GM21825 (cell line): ENCODE measurements around the gene CD38.
"Not testable (repeated sequence)": the region's sequence is repeated elsewhere in the genome, so short reads cannot be mapped to it uniquely, and the experiment has no call there.

Experiments used
- ATAC-seq: cut with Tn5 transposase; IDR thresholded peaks from one replicate; pipeline ENCODE4 v1.9.1; 2021; ENCODE audit warnings: mild to moderate bottlenecking, moderate library complexity; ENCODE audit not compliant: unreplicated experiment

Gene CD38

GRCh38 chr4:15861198-15861597, 83.1 kb downstream of the CD38 start:
- not testable (repeated sequence) for ATAC-seq

- ATAC-seq: no peak
Observed at GRCh38 chr4:15864651-15865566, 86.8 kb downstream of the CD38 start.

- no peak for ATAC-seq
Observed at GRCh38 chr4:15868111-15868510, 90.0 kb downstream of the CD38 start.

- no peak for ATAC-seq
Observed at GRCh38 chr4:15868826-15869413, 90.8 kb downstream of the CD38 start.

GRCh38 chr4:15870079-15870478, 92.0 kb downstream of the CD38 start:
- no peak for ATAC-seq

- ATAC-seq: no peak
Observed at GRCh38 chr4:15870921-15871664, 93.0 kb downstream of the CD38 start.

- ATAC-seq: no peak
Observed at GRCh38 chr4:15873117-15873516, 95.0 kb downstream of the CD38 start.

GRCh38 chr4:15874671-15875070, 96.5 kb downstream of the CD38 start:
- ATAC-seq: no peak

GRCh38 chr4:15875663-15876460, 97.7 kb downstream of the CD38 start:
- no peak for ATAC-seq

- no peak for ATAC-seq
Observed at GRCh38 chr4:15878011-15878410, 99.9 kb downstream of the CD38 start.

- ATAC-seq: no peak
Observed at GRCh38 chr4:15881820-15882219, 103.7 kb downstream of the CD38 start.

- ATAC-seq: peak; percentile 97
Observed at GRCh38 chr4:15882675-15883086, 104.6 kb downstream of the CD38 start.

GRCh38 chr4:15883610-15884243, 105.6 kb downstream of the CD38 start:
- no peak for ATAC-seq

GRCh38 chr4:15884666-15885065, 106.5 kb downstream of the CD38 start:
- ATAC-seq: no peak

- no peak for ATAC-seq
Observed at GRCh38 chr4:15885422-15885821, 107.3 kb downstream of the CD38 start.

- no peak for ATAC-seq
Observed at GRCh38 chr4:15888515-15888914, 110.4 kb downstream of the CD38 start.

GRCh38 chr4:15890246-15890829, 112.2 kb downstream of the CD38 start:
- no peak for ATAC-seq

GRCh38 chr4:15891312-15891711, 113.2 kb downstream of the CD38 start:
- ATAC-seq: peak; percentile 74

- no peak for ATAC-seq
Observed at GRCh38 chr4:15893962-15894361, 115.8 kb downstream of the CD38 start.

- ATAC-seq: no peak
Observed at GRCh38 chr4:15894393-15894792, 116.3 kb downstream of the CD38 start.
